Measurements from ENCODE around the gene GPR146. TPM values are rescaled to one million over a fixed set of nuclear protein-coding genes. Genes with fewer than 3 reads are reported as not detected.

GPR146 gene, protein sequence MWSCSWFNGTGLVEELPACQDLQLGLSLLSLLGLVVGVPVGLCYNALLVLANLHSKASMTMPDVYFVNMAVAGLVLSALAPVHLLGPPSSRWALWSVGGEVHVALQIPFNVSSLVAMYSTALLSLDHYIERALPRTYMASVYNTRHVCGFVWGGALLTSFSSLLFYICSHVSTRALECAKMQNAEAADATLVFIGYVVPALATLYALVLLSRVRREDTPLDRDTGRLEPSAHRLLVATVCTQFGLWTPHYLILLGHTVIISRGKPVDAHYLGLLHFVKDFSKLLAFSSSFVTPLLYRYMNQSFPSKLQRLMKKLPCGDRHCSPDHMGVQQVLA
- total RNA-seq, result 2.8 and 3.9 TPM in 2 replicates

DNA sequence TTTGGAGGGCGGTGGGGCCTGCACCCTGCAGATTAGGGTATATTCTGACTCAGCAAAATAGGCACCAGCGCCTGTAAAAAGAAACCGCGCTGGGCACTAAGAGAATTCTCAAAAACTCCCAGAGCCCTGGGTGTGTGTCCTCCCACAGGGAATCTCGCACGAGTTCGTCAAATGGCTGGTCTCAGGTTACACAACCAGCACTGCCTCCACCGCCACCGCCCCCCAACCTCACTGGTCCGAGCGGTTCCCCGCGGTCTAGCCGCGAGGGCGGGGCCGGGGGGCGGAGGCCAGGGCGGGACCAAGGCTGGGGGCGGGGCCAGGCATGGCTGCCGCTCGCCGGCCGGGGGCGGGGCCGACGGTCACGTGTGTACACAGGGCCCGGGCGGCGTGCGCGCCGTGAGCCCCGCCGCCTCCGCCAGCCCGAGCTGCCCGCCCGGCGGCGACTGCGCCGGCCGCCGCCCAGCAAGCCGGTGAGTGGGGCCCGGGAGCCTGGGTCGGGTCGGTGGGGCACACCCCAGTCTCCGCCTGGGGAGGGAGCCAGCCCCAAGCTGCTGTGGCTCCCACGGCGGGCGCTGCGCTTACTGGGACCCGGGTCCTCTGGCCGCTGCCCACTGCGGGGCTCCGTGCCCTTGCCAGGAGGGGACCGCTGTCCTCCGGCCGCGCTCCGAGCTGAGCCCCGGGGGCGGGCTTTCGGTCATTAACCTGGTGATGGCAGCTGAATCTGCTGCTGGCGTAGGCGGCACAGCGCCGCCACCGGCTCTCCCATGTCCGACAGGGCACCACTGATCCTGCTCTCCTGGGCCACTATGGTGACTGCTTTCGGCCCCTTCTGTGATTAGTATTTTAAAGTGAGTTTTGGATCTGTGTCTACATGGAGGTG is at the start of gene GPR146:
TSS of gene GPR146 (plus strand) at position 358 of the 880 bp plus-strand sequence. CDS start 12,970 bp downstream, outside the sequence.

DNA sequence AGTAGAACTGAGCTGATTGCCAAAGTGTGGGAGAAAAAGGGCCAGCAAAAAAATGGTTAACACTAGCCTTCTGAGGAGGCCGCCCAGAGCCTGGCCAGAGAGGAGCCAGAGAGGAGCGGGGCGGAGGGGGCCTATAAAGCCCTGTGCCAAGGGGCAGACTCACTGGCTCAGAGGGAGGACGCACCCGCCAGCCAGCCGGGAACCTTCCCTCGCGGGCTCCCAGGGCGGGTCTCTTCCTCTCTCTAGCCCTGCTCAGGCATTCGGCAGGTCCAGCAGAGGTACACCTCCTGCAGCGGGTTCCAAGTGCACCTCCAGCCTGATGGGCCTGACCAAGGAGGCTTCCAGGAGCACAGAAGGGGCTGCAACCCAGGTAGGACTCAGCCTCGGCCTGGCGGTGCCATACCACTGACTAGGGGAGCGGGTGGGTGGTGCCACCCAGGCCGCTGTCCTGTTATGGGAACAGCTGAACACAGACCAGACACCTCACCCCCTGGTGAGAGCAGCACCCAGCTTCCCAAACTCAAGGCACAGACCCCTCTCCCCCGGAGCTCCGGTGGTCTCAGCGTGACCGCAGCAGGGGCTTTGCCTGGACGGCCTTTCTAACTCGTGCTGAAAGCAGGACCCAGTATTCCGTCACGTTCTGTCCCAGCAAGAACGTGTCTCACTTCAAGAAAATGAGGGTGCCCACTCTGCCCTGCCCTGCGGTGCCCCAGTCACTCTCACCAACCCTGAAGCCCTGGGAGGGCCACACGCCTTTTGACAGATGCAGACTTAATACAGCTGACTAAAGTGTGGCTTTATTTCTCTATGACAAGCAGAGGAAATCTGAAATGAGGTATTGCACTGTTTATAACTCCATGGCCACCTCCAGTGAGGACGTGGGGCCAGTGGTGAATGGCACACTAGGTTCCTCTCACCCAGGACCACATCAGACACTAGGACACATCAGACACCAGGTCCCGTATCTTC is 43.9 kb downstream of the GPR146 start, which contains the start of gene GPER1:
TSS of gene GPER1 (plus strand) at position 162 of the 969 bp plus-strand sequence. CDS start 3,616 bp downstream, outside the sequence.

Other genes with a start within 250 kb of the GPR146 start
- 125 and 131 TPM in 2 replicates for gene SUN1, start 212.1 kb upstream of the GPR146 start, total RNA-seq
- gene GET4, start 168.0 kb upstream of the GPR146 start, total RNA-seq, result 23.7 and 29.6 TPM in 2 replicates
- gene ADAP1, start 89.9 kb upstream of the GPR146 start, total RNA-seq, result 18.3 and 25.6 TPM in 2 replicates
- gene COX19, start 69.0 kb upstream of the GPR146 start, total RNA-seq, result 6.0 and 11.5 TPM in 2 replicates
- 0.24 TPM in 1 of 2 replicates, not detected in the other for gene CYP2W1, start 61.4 kb upstream of the GPR146 start, total RNA-seq
- gene GPER1, start 43.6 kb downstream of the GPR146 start, total RNA-seq, result 0.21 and 0.48 TPM in 2 replicates
- 14.9 and 37.5 TPM in 2 replicates for gene ZFAND2A, start 115.7 kb downstream of the GPR146 start, total RNA-seq
- not detected in 2 replicates for gene UNCX, start 188.3 kb downstream of the GPR146 start, total RNA-seq

All from tracheal epithelial cell (primary cell).